Heart left ventricle (tissue), 16 donors: ENCODE results near the gene CFAP119. TPM values are rescaled to one million over a fixed set of nuclear protein-coding genes. Genes with fewer than 3 reads are reported as not detected.

Experiments used
- ATAC-seq, 4 donors: fragments of 200-7000 bp; cut with Tn5 transposase; one replicate each; pipeline ENCODE4 v1.9.1; 2020 to 2022; ENCODE audit warnings: moderate library complexity in 4 of 4, mild to moderate bottlenecking in 3 of 4, moderate number of reproducible peaks in 1 of 4
- DNase-seq, 5 donors: peaks; one replicate each; pipeline ENCODE4 v3.0.0-alpha.2; 2020
- H3K27ac ChIP-seq, 12 donors: fragments of 200-600 bp; sonication (generic) in 4 of 12; one replicate each; pipeline versions ENCODE4 v1.5.0 to v1.8.0; 2016 to 2022; ENCODE audit warnings: mild to moderate bottlenecking in 2 of 12
- H3K27me3 ChIP-seq, 9 donors: fragments of 200-600 bp; sonication (generic) in 2 of 9; one replicate each; pipeline versions ENCODE4 v1.5.1 to v1.8.0; 2016 to 2022; ENCODE audit warnings: mild to moderate bottlenecking in 3 of 9
- H3K36me3 ChIP-seq, 9 donors: fragments of 200-600 bp; sonication (generic) in 2 of 9; one replicate each; pipeline versions ENCODE4 v1.5.0 to v1.8.0; 2018 to 2022; ENCODE audit warnings: mild to moderate bottlenecking in 2 of 9
- H3K4me1 ChIP-seq, 12 donors: fragments of 200-600 bp; sonication (generic) in 4 of 12; one replicate each; pipeline versions ENCODE4 v1.5.0 to v1.8.0; 2016 to 2022; ENCODE audit warnings: mild to moderate bottlenecking in 3 of 12
- H3K4me3 ChIP-seq, 12 donors: fragments of 200-600 bp; sonication (generic) in 4 of 12; one replicate each; pipeline versions ENCODE4 v1.5.0 to v1.8.0; 2017 to 2022; ENCODE audit warnings: mild to moderate bottlenecking in 9 of 12, moderate library complexity in 4 of 12
- H3K9me3 ChIP-seq, 12 donors: fragments of 200-600 bp; sonication (generic) in 4 of 12; one replicate each; pipeline versions ENCODE4 v1.5.0 to v1.8.0; 2016 to 2022; ENCODE audit warnings: mild to moderate bottlenecking in 1 of 12
- CTCF ChIP-seq, 12 donors: fragments of 200-600 bp; sonication (generic) in 4 of 12; IDR thresholded peaks; one replicate each; pipeline versions ENCODE4 v1.5.0 to v1.8.0; 2018 to 2022; ENCODE audit warnings: antibody characterized with exemption in 12 of 12, mild to moderate bottlenecking in 5 of 12
- POLR2A ChIP-seq, 2 donors: fragments of 450-650 bp; IDR thresholded peaks; one replicate each; pipeline ENCODE4 v1.6.1; 2017; ENCODE audit warnings: antibody characterized with exemption in 2 of 2, mild to moderate bottlenecking in 2 of 2, moderate library complexity in 2 of 2
- WGBS, 4 donors: extraction: QIAGEN DNeasy Blood & Tissue Kit in 2 of 4; methylation state at CpG; one replicate each; pipeline versions ENCODE4 v1.1.5 to v1.1.7; 2013 to 2018; 5-methylcytosine and 5-hydroxymethylcytosine counted together
- intact Hi-C, 10 donors: fragments of 100-400 bp; cut with DNase I; formaldehyde crosslinking; loops; one replicate each; pipeline versions ENCODE4 v1.11.1 to v1.14.2; 2022
- polyA plus RNA-seq, 2 donors: library from polyadenylated mRNA; stranded (reverse); fragments of 200-250 nt; gene quantifications; one replicate each; pipeline ENCODE4 v1.2.3, GENCODE V29; 2013
- total RNA-seq, 9 donors: library from RNA; depleted of rRNA in 2 of 9; stranded (reverse); fragments of >200 nt in 2 of 9; fragmentation: NEBNext Ultra II Directional in 3 of 9; extraction: Animal tissue kit (Norgen Biotek cat#: 25700) in 3 of 9; gene quantifications; one replicate each; pipeline versions ENCODE4 v1.1.0 to v1.2.4, GENCODE V29; 2016 to 2023
- donor health status: ischemic (EF 13 %, LVEDD 7.1; RV severe dilation, severe dysfunction).
- donor health status: healthy with polysubstance abuse.
- donor health status: DM: no; HTN: yes; CAD: no.
- donor health status: DM: no; HTN: no; CAD: no.
- donor health status: ischemic (EF 25% LVEDD 6.9; RV normal size, moderate dysfunction).
- donor health status: ischemic (EF 25% LVEDD 5.7; RV mildly dilated, moderate dysfunction).
- donor health status: healthy.
- donor health status: DM: yes; HTN: yes; CAD: no.
- donor health status: ischemic (EF 35%, LVEDD 5.7; RV mildly dilated, moderate dysfunction).
- donor health status: nonischemic (EF 11% LVEDD 7.7; RV severe dilation, severe dysfunction).
- donor health status: DM: yes; HTN: yes; CAD: no.
- donor health status: PGD.
- donor health status: ischemic (EF 29% LVEDD 5.4; RV normal size, mild dysfunction).
- donor health status: nonischemic (EF 23%, LVEDD 6.1; RV moderate dilation, normal function).

Gene CFAP119
- total and polyA plus RNA-seq, 11 donors, result 0.48 to 2.1 (median 1.0) TPM

- intact Hi-C loops, result no loop called here
- H3K27ac ChIP-seq, result peak overlapping the region in 10 of 12 donors; percentile 24 to 85 (median 52)
- H3K27me3 ChIP-seq, result no peaks in the 10 kb centered on the region
- TF ChIP-seq POLR2A (IDR thresholded peaks at IDR 0.05) (no peak), CTCF (IDR thresholded peaks at IDR 0.05) (no peak)
- DNase-seq (peak in 1 of 5 donors; percentile 21), ATAC-seq (peak in 3 of 4 donors; percentile 38 to 53 (median 40))
- 72 to 85% (median 80%) methylated on average over 13 to 18 of the region's 18 CpGs for WGBS, 4 donors
- H3K9me3 ChIP-seq, result no peaks in the 10 kb centered on the region
- peaks cover 6 to 100% (median 97%) of the 10 kb centered on the region in 9 donors for H3K36me3 ChIP-seq
- H3K4me3 ChIP-seq, result no peak overlapping the region
- H3K4me1 ChIP-seq, result peaks cover 0 to 42% (median 23%) of the 10 kb centered on the region in 12 donors
Measured at GRCh38 chr16:30767767-30768465, 6.1 kb upstream of the CFAP119 start.

DNA sequence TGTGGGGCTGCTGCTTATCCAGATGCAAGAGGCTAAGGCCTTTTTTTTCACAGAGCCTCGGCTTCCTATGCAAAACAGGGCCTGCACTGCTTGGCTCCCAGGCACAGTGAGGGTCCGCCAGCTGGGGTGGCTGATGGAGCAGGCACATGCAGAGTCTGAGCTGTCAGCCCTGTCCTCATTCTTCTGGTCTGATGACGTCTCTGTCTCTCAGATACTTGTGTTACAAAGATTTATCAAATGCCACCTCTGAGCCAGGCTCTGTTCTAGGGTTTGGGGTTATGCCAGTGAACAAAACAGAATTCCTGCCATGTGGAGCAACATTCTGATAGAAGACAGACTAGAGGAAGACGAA, 5.0 kb upstream of the CFAP119 start:
- DNase-seq (peak in 2 of 5 donors; percentile 16 to 75), ATAC-seq (peak; percentile 68 to 79 (median 72))
- Histone ChIP-seq H3K4me1 (peaks cover 0 to 46% (median 27%) of the 10 kb centered on the region in 12 donors), H3K9me3 (no peaks in the 10 kb centered on the region), H3K27ac (peak overlapping the region in 10 of 12 donors; percentile 34 to 85 (median 66)), H3K27me3 (no peaks in the 10 kb centered on the region), H3K36me3 (peaks cover 6 to 93% (median 87%) of the 10 kb centered on the region in 9 donors), H3K4me3 (no peak overlapping the region)
- TF ChIP-seq CTCF (IDR thresholded peaks at IDR 0.05), result no peak
- no peak for TF ChIP-seq POLR2A (IDR thresholded peaks at IDR 0.05)
- 42 to 55% (median 50%) methylated on average over 4 of the region's 4 CpGs for WGBS, 4 donors
- intact Hi-C loops, result no loop called here

GRCh38 chr16:30766206-30766932, 4.5 kb upstream of the CFAP119 start:
- Histone ChIP-seq H3K27ac (peak overlapping the region; percentile 20 to 85 (median 58)), H3K27me3 (no peaks in the 10 kb centered on the region), H3K9me3 (no peaks in the 10 kb centered on the region), H3K4me1 (peaks cover 0 to 47% (median 30%) of the 10 kb centered on the region in 12 donors), H3K36me3 (peaks cover 3 to 87% (median 82%) of the 10 kb centered on the region in 9 donors), H3K4me3 (no peak overlapping the region)
- TF ChIP-seq POLR2A (IDR thresholded peaks at IDR 0.05), result no peak
- no peak for TF ChIP-seq CTCF (IDR thresholded peaks at IDR 0.05)
- DNase-seq, result peak in 1 of 5 donors; percentile 16
- peak in 3 of 4 donors; percentile 2 to 4 (median 2) for ATAC-seq
- intact Hi-C loops, result no loop called here
- WGBS, 4 donors, result 60 to 79% (median 75%) methylated on average over 22 to 29 of the region's 29 CpGs
